Glutamatergic neuron (in vitro differentiated cells): ENCODE data around the gene CARMIL1. TPM values are rescaled to one million over a fixed set of nuclear protein-coding genes. Genes with fewer than 3 reads are reported as not detected.
A peak's percentile ranks its signal among the peaks of the same experiment; 100 is the strongest.

ENCODE experiments used
- DNase-seq: peaks from one replicate; pipeline ENCODE4 v3.0.0; 2022
- H3K27ac Mint-ChIP-seq: one replicate; pipeline ENCODE4 v1.8.0; 2020; ENCODE audit warnings: mild to moderate bottlenecking, mixed read lengths, inconsistent platforms; ENCODE audit not compliant: unreplicated experiment
- H3K27me3 Mint-ChIP-seq: one replicate; pipeline ENCODE4 v1.8.0; 2020; ENCODE audit warnings: mild to moderate bottlenecking, moderate library complexity, mixed read lengths, inconsistent platforms; ENCODE audit not compliant: unreplicated experiment
- H3K36me3 Mint-ChIP-seq: one replicate; pipeline ENCODE4 v1.8.0; 2020; ENCODE audit warnings: mild to moderate bottlenecking, mixed read lengths, inconsistent platforms; ENCODE audit not compliant: unreplicated experiment
- H3K4me1 Mint-ChIP-seq: one replicate; pipeline ENCODE4 v1.8.0; 2020; ENCODE audit warnings: mild to moderate bottlenecking, low read depth, mixed read lengths, inconsistent platforms; ENCODE audit not compliant: unreplicated experiment
- H3K4me3 Mint-ChIP-seq: one replicate; pipeline ENCODE4 v1.8.0; 2020; ENCODE audit warnings: mild to moderate bottlenecking, mixed read lengths, inconsistent platforms; ENCODE audit not compliant: unreplicated experiment
- H3K9me3 Mint-ChIP-seq: one replicate; pipeline ENCODE4 v1.8.0; 2020; ENCODE audit warnings: mild to moderate bottlenecking, moderate library complexity, mixed read lengths, inconsistent platforms; ENCODE audit not compliant: unreplicated experiment
- CTCF ChIP-seq: fragments of 200-600 bp; sonication (generic); IDR thresholded peaks from one replicate; pipeline ENCODE4 v1.5.0; 2021; ENCODE audit not compliant: partially characterized antibody, unreplicated experiment
- total RNA-seq: library from RNA; stranded (reverse); fragmentation: NEBNext Ultra II Directional; extraction: Animal tissue kit (Norgen Biotek cat#: 25700); gene quantifications from one replicate; pipeline ENCODE4 v1.2.1, GENCODE V29; 2021; ENCODE audit not compliant: unreplicated experiment

Gene CARMIL1
- total RNA-seq, 1 donor from 2014 or later = 4.8 TPM

GRCh38 chr6:25556516-25556915, 277.3 kb downstream of the CARMIL1 start:
- no peaks in the 10 kb centered on the region for H3K36me3 Mint-ChIP-seq
- peaks cover 3% of the 10 kb centered on the region for H3K4me1 Mint-ChIP-seq
- DNase-seq = peak; percentile 87
- TF ChIP-seq CTCF = peak; percentile 77
- H3K27me3 Mint-ChIP-seq = no peaks in the 10 kb centered on the region
- no peak overlapping the region for H3K4me3 Mint-ChIP-seq
- peaks cover 2% of the 10 kb centered on the region for H3K9me3 Mint-ChIP-seq
- no peak overlapping the region for H3K27ac Mint-ChIP-seq

- H3K4me3 Mint-ChIP-seq = no peak overlapping the region
- H3K27ac Mint-ChIP-seq = no peak overlapping the region
- no peaks in the 10 kb centered on the region for H3K36me3 Mint-ChIP-seq
- H3K9me3 Mint-ChIP-seq = peaks cover 2% of the 10 kb centered on the region
- H3K4me1 Mint-ChIP-seq = peaks cover 3% of the 10 kb centered on the region
- no peaks in the 10 kb centered on the region for H3K27me3 Mint-ChIP-seq
- TF ChIP-seq CTCF = no peak
- no peak for DNase-seq
These were observed 279.1 kb downstream of the CARMIL1 start for GRCh38 chr6:25558155-25558817.

DNA sequence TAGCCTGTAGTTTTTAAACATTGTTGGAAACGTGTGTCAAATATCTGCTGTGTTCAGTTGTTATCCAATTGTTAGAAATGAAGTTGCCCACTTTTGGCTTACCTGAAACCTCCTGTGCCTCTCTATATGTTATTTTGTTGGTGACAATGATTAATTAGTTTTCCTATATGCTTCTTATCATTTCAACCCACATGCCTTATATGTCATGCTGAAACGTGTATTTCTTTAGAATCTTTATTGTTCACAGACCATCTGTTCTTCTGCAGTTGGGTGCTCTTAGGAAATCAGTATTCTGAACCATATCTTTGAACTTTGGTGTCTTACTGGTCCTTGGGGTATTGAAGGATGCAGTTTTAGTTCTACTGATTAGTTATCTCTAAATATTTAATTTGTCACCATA, 281.7 kb downstream of the CARMIL1 start:
- DNase-seq = no peak
- no peaks in the 10 kb centered on the region for H3K27me3 Mint-ChIP-seq
- no peak for TF ChIP-seq CTCF
- peaks cover 3% of the 10 kb centered on the region for H3K4me1 Mint-ChIP-seq
- H3K27ac Mint-ChIP-seq = no peak overlapping the region
- peaks cover 3% of the 10 kb centered on the region for H3K9me3 Mint-ChIP-seq
- no peaks in the 10 kb centered on the region for H3K36me3 Mint-ChIP-seq
- H3K4me3 Mint-ChIP-seq = no peak overlapping the region

- Mint-ChIP-seq H3K9me3 (peaks cover 1% of the 10 kb centered on the region), H3K27me3 (no peaks in the 10 kb centered on the region), H3K4me3 (no peak overlapping the region), H3K27ac (no peak overlapping the region), H3K36me3 (no peaks in the 10 kb centered on the region), H3K4me1 (peaks cover 3% of the 10 kb centered on the region)
- TF ChIP-seq CTCF = no peak
- no peak for DNase-seq
These were observed 285.8 kb downstream of the CARMIL1 start for GRCh38 chr6:25564943-25565342.

DNA sequence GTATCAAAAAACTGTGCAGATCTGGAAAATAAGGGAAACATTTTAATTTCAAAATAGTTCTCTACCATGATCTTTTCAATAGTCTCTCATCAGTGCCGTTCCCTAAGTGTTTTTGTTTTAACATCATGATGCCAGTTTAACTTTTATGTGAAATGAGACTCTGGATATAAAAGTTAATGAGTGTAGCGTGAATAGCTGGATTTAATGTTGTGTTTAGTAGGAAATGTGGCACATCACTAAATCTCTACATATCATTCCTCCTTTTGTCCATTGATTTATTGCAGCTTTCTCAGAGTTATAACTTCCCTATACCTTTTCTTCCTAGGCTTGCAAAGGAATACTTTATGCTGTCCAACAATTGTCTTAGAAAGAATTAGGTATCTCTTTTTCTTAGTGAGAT, 291.4 kb downstream of the CARMIL1 start:
- H3K4me1 Mint-ChIP-seq = no peaks in the 10 kb centered on the region
- no peak for DNase-seq
- no peaks in the 10 kb centered on the region for H3K36me3 Mint-ChIP-seq
- no peaks in the 10 kb centered on the region for H3K27me3 Mint-ChIP-seq
- no peak overlapping the region for H3K4me3 Mint-ChIP-seq
- H3K9me3 Mint-ChIP-seq = no peaks in the 10 kb centered on the region
- no peak overlapping the region for H3K27ac Mint-ChIP-seq
- no peak for TF ChIP-seq CTCF
